GM19328 (cell line): Measurements from ENCODE around the gene LDB2.

Experiments
- ATAC-seq: cut with Tn5 transposase; IDR thresholded peaks from one replicate; pipeline ENCODE4 v1.9.1; 2021; ENCODE audit warnings: mild to moderate bottlenecking, moderate library complexity; ENCODE audit not compliant: unreplicated experiment

LDB2 gene

DNA sequence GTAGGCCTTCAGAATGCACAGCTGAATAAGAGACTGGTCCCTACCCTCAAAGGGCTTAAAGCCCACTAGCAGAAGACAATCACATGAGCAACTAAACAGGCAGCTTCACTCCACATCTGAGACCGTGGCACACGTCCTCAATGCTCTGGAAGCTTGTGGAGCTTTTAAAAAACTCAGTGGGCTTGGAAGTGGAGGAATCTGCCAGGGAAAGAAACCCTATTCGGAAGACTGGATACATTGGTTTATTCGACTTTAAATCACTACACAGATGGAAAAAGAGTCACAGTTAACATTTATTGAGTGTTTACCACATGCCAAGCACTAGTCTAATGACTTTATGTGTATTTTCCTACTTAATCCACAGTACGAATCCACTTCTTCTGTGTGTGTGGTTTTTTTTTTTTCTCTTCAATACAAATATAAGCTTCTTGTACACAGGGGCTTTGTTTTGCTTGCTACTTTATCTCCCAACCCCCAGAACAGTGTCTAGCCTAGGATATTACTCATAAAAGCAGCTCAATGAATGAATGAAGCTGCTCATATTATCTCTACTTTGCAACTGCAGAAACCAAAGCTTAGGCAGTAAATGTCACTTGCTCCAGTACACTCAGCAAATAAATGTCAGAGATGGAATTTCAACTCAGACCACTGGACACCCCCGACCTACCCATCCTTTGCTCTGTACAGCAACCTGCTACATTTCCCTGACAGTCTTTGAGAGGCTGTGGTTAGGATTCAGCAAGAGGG lies 137.7 kb downstream of the LDB2 start:
- no peak for ATAC-seq

GRCh38 chr4:16759931-16760582 lies 138.4 kb downstream of the LDB2 start:
- no peak for ATAC-seq

DNA sequence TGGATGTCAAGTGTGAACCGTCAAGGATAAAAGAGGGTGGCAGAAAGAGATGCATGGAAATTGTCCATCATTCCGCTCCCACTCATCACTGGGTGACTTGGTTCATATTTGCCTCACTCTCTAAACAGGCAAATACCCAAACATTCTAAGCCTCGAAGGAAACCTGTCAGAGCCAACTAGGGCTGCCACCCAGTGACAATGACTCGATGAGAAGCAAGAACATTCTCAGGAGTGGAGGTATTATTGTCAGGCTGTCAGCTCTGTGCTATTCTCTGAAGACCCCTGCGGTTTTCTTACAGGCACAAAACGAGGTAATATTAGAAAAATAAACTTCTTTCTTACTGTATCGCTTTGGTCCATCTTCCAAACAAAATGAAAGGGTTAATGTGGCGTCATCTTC lies 139.6 kb downstream of the LDB2 start:
- no peak for ATAC-seq

DNA sequence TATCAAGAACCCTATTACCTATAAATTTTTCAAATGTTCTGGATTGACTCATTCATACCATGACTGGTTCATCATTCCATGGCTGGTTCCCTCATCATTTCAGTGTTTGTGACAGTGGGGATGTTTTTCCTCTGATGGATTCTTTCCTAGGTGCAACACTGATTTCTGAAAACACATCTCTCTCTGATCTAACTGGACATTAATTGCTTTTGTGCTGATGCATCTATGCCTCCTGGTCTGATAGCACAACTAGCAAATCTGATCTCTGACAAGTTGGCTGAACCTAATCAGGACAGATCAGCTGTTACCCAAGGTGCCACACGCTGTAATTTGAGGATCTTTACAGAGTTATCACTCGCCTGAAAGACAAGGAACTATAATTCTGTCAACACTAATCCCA lies 140.2 kb downstream of the LDB2 start:
- ATAC-seq, result no peak

DNA sequence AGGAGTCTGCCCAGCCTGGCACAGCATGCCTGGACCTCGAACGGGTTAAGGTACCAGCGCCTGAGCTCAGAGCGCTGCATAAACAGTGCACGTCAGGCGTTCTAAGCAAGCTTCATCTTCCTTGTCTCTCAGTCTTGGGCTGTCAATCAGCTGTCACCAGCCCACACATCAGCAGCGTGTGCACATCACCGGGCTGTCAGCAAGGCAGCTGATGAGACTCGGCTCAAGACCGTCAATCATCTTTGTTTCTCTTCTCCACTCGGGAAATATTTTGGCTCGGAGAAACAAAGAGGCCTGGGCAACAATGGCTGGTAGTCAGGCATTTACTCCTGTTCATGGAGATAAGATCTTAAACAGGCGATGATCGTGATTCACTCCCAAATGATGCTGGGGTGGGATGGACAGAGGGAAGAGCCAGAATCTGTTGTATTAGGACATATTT lies 141.3 kb downstream of the LDB2 start:
- no peak for ATAC-seq

GRCh38 chr4:16754104-16754503 lies 144.3 kb downstream of the LDB2 start:
- no peak for ATAC-seq

DNA sequence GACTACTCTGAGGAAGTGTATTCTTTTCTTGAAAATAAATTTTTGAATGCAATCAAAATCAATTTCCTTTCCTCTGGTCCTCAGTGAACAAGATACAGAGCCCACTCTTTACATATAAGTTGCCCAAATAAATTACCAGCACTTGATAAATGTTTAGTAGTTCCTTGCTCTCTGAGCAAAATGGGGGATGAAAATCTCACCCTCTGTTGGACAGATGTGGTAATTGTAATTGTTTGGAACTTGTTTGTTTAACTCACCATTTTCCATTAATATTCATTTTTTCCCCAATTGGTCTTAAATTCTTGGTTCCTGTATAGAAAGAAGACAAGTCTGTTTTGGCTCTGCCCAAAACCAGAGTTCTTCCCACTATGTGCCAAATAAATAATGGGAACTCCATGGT lies 146.3 kb downstream of the LDB2 start:
- no peak for ATAC-seq

DNA sequence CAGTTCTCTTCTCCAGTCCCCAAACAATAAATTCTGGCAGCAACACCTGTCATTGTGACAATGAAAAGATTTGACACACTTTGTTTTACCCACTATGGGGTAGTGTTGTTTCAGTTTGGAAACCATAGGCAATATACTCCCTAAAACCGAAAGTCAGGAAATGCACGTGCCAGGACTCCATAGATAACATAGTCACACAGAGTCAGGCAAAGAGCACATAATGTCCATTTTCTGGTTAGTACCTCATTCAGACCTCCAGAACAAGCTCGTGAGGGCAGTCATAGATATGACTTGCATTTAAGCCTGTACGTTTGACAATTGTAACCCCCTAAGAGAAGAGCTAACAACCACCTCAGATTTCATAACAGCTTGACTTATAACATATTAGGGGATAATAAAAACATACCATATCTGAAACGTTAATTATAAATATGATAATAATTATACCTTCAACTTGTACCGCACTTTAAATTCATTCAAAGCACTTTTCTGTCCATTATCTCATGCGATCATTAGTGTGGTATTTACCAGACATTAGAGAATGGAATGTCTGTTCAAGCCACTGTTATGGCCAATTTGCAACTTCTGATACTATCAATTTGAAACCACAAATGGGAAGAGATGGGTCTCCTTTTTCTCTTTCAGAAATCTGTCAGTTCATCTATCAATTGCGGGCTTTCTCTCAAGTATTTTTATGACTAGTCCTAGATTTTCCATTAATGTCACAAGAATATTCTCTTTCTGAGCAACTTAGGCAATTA lies 147.4 kb downstream of the LDB2 start:
- ATAC-seq, result no peak

GRCh38 chr4:16750216-16750615 lies 148.2 kb downstream of the LDB2 start:
- ATAC-seq, result no peak

DNA sequence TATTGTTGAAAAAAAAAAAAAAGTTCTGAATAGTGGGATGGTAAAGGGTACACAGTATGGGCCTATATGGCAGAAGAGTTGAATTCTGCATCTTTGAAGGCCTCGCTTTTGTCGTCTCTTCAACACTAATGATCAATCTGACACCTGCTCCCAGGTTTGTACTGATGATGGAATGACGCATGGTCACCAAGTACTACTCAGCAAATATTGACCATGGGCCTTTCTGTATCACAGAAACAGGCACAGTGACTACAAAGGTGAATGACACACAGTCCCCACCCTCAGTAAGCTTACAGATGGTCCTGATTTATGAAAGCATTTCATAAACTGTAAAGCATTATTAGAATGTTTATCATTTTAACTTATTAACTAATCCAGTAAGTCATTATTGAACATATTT lies 152.6 kb downstream of the LDB2 start:
- ATAC-seq, result no peak

GRCh38 chr4:16745009-16745635 lies 153.3 kb downstream of the LDB2 start:
- ATAC-seq, result no peak

DNA sequence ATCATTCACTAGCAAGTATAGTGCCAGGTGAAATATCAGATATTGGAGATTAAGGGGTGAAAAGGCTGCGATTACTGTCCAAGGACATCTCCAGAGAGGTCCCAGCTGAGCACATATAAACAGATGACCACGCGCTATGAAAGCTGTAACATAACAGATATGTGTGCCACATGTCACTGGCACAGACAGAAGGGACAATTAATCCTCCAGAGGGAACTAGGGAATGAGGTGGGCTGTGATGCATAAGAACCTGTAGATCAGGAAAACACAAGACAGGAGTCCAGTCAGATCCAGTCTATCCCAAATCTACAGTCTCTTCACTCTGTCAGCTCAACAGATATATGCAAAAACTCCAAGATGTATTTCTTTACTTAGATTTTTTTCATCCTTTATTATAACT lies 157.2 kb downstream of the LDB2 start:
- no peak for ATAC-seq

GRCh38 chr4:16739997-16740624 lies 158.3 kb downstream of the LDB2 start:
- no peak for ATAC-seq

GRCh38 chr4:16738558-16738957 lies 159.9 kb downstream of the LDB2 start:
- ATAC-seq, result no peak

DNA sequence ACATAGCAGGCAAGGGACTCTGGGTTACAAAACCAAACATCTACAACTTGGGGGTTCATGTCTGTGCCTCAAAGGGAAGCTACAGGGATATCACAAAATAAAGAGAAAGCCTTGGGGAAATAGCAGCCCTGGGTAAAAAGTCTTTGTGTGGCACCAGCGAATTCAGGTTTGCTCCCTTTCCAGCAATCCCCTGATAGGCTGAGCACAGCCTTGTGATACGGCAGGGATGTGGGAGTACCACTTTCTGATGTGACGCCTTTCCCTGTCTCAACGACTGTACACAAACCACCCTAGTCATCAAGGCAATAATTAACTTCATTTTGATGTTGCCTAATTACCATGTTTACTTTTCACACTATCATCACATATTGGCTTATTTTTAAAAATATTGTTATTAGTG lies 164.9 kb downstream of the LDB2 start:
- ATAC-seq, result no peak

- ATAC-seq, result no peak
These were observed 165.7 kb downstream of the LDB2 start for GRCh38 chr4:16732741-16733140.

DNA sequence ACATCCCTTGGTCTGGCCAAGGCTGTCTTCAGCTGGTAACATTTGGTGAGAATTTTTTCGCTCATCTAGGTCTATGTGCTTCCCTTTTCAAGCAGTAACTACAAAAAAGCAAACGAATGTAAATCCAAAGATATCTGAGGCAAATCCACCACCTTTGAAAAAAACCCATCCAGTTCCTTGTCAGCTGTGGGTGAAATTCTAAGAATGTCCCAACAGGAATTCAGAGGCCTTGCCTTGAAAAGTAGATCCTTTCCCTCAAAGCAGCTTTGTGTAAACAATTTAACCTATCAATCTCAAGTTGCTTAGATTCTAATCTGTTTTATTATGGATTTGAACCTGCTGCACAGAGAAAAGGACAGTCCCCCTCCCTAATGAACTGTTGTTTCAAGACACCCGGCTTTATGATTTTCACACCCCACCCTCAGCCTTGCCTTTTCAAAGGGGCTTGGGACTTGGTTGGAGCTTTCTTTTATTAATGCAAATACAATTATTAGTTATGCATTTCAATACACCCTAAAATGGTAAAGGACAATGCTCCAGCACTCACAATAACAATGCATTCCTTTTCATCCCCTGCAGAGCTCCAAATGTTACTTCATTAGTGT lies 166.6 kb downstream of the LDB2 start:
- no peak for ATAC-seq

- no peak for ATAC-seq
These were observed 167.8 kb downstream of the LDB2 start for GRCh38 chr4:16730522-16731205.

DNA sequence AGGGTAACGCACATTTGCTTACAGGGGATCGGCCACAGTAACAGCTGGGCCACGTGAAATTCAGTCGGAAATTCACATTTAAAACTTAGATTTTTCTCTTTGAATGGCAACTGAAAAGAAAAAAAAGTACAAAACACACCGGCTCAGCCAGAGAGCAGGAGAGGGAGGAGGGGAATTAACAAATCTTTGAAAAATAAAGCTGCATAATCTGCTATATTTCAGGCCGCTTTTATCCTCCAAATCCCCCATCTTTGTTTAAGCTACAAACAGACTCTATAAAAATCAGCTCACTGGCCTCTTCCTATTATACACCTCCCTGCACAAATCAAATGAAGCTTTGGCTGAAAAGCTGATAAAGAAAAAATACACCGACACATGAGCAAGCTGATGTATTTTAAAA lies 169.1 kb downstream of the LDB2 start:
- no peak for ATAC-seq

DNA sequence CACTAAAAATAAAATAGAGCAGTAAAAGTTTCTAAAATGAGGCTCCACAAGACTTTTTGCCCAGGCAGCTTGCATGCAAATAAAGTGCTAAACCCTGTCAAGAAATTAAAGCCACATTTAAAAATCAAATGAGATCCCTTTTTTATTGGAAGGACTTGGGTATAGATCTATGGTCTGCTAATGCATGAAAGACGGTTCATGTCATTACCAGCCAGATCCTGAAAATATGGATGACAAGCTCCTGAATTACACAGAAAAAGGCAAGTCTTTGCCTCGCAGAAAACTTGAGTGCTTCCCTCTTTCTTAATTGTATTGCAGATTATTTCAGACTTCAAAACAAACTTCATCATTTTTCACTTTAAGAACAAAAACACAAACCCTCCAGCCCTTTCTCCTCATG lies 169.6 kb downstream of the LDB2 start:
- no peak for ATAC-seq
